K562 (cell line): ENCODE results near the gene SELENOF. TPM values are rescaled to one million over a fixed set of nuclear protein-coding genes. Genes with fewer than 3 reads are reported as not detected.

Experiments
- CC2D1A ChIP-seq: fragments of 450-650 bp; IDR thresholded peaks from 2 replicates; pipeline ENCODE4 v1.6.1; 2017; ENCODE audit warnings: mild to moderate bottlenecking
- CLOCK ChIP-seq: fragments of 250-450 bp; sonication (Bioruptor Pico); IDR thresholded peaks from 2 replicates; pipeline ENCODE4 v1.4.0; 2020; ENCODE audit warnings: mild to moderate bottlenecking, moderate library complexity, borderline replicate concordance
- KLF10 ChIP-seq: fragments of 250-450 bp; sonication (Bioruptor Pico); IDR thresholded peaks from 2 replicates; pipeline ENCODE4 v1.6.1; 2021; ENCODE audit warnings: matching md5 sums
- MTA3 ChIP-seq: fragments of 450-650 bp; formaldehyde crosslinking; IDR thresholded peaks from 2 replicates; pipeline ENCODE4 v1.6.1; 2017; ENCODE audit warnings: mild to moderate bottlenecking, borderline replicate concordance
- NFYB ChIP-seq: IDR thresholded peaks from 2 replicates; pipeline ENCODE4 v1.6.1; 2011; ENCODE audit warnings: mild to moderate bottlenecking, moderate library complexity; ENCODE audit not compliant: insufficient read length; ENCODE audit errors: extremely low read depth
- NONO ChIP-seq, 2 experiments: fragments of 200-400 bp in 1 of 2; fragments of 450-650 bp in 1 of 2; formaldehyde crosslinking in 1 of 2; IDR thresholded peaks; 2 replicates each; pipeline ENCODE4 v1.6.1; 2017; ENCODE audit warnings: low read depth in 2 of 2, mild to moderate bottlenecking in 2 of 2, moderate library complexity in 2 of 2, low read length in 1 of 2
- PHF8 ChIP-seq: fragments of 200-600 bp; sonication (generic); IDR thresholded peaks from 2 replicates; pipeline ENCODE4 v1.6.1; 2012; ENCODE audit warnings: mixed run types, mild to moderate bottlenecking, inconsistent platforms, low read length, moderate library complexity, borderline replicate concordance
- POLR2G ChIP-seq: fragments of 200-400 bp; formaldehyde crosslinking; IDR thresholded peaks from 2 replicates; pipeline ENCODE4 v1.6.1; 2017; ENCODE audit warnings: low read depth, mild to moderate bottlenecking, antibody characterized with exemption, low read length, moderate library complexity
- SNAPC5 ChIP-seq: fragments of 250-450 bp; sonication (Bioruptor Pico); IDR thresholded peaks from 2 replicates; pipeline ENCODE4 v1.8.0; 2021; ENCODE audit warnings: moderate library complexity, mild to moderate bottlenecking, inconsistent platforms
- ZFP30 ChIP-seq: fragments of 250-450 bp; sonication (Bioruptor Pico); IDR thresholded peaks from 2 replicates; pipeline ENCODE4 v1.8.0; 2022; ENCODE audit warnings: moderate library complexity, mild to moderate bottlenecking, inconsistent platforms, borderline replicate concordance
- ZNF445 ChIP-seq: fragments of 250-450 bp; sonication (Bioruptor Pico); IDR thresholded peaks from 2 replicates; pipeline ENCODE4 v1.4.0; 2020; ENCODE audit warnings: low read depth, mild to moderate bottlenecking, moderate library complexity
- polyA plus RNA-seq, 8 experiments: library from polyadenylated mRNA; depleted of rRNA in 4 of 8; stranded (reverse) in 5 of 8; unstranded in 3 of 8; fragments of >200 nt; fragmentation: Nextera tagmentation in 2 of 8; fragmentation: Illumina TruSeq in 1 of 8; extraction: Ambion mirVana in 2 of 8; extraction: Trizol in 1 of 8; gene quantifications; 2 replicates each; pipeline versions ENCODE4 v1.2.1 to v1.2.3, GENCODE V29; 2011 to 2014; ENCODE audit warnings: inconsistent platforms in 1 of 8, missing spikeins in 1 of 8
- total RNA-seq, 7 experiments: library from RNA; depleted of rRNA in 6 of 7; stranded (reverse); fragments of >200 nt in 6 of 7; fragmentation: Illumina TruSeq in 2 of 7; extraction: Trizol in 2 of 7; gene quantifications; 2 replicates each; pipeline versions ENCODE4 v1.2.1 to v1.2.3, GENCODE V29; 2011 to 2021; ENCODE audit warnings: low replicate concordance in 1 of 7
- TF ChIP-seq, protein P1 (sequence below), 3 experiments: IDR thresholded peaks in 2 of 3; conservative IDR thresholded peaks in 1 of 3; 2 replicates each; pipeline ENCODE4 v1.5.1; 2011 to 2012; ENCODE audit warnings: low read length in 3 of 3, mild to moderate bottlenecking in 3 of 3, control low read depth in 2 of 3, improper control_type of control experiment in 1 of 3, inconsistent platforms in 1 of 3, low read depth in 1 of 3, mixed read lengths in 1 of 3, moderate library complexity in 1 of 3; ENCODE audit not compliant: insufficient read depth in 2 of 3
- TF ChIP-seq, protein P2 (sequence below): sonication (generic); formaldehyde crosslinking; IDR thresholded peaks from 2 replicates; pipeline ENCODE4 v1.8.1; 2022; ENCODE audit warnings: missing genetic modification reagents

Gene SELENOF
- total and polyA plus RNA-seq, 9 of the 15 experiments (the other 6 are each of a cell fraction or from before 2014, with no cell fraction given), result 115 to 394 (median 215) TPM

- TF ChIP-seq, protein P1, sequence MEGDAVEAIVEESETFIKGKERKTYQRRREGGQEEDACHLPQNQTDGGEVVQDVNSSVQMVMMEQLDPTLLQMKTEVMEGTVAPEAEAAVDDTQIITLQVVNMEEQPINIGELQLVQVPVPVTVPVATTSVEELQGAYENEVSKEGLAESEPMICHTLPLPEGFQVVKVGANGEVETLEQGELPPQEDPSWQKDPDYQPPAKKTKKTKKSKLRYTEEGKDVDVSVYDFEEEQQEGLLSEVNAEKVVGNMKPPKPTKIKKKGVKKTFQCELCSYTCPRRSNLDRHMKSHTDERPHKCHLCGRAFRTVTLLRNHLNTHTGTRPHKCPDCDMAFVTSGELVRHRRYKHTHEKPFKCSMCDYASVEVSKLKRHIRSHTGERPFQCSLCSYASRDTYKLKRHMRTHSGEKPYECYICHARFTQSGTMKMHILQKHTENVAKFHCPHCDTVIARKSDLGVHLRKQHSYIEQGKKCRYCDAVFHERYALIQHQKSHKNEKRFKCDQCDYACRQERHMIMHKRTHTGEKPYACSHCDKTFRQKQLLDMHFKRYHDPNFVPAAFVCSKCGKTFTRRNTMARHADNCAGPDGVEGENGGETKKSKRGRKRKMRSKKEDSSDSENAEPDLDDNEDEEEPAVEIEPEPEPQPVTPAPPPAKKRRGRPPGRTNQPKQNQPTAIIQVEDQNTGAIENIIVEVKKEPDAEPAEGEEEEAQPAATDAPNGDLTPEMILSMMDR (IDR thresholded peaks at IDR 0.05 in 2 of 3, conservative IDR thresholded peaks at IDR 0.05 in 1 of 3; ENCODE audit: insufficient read depth in 2 of 3, low read depth in 1 of 3, low read length in 3 of 3), result peak in 1 of 3 experiments; percentile 1; a peak in 1 of 6 replicates
- TF ChIP-seq MTA3, result no peak
- no peak for TF ChIP-seq NFYB
- TF ChIP-seq POLR2G, result peak; percentile 67
- 0 out of 4 replicates have a peak, but pooled peaks of 1 of the 2 experiments have one; percentile 34 for TF ChIP-seq NONO (IDR thresholded peaks at IDR 0.05; ENCODE audit: low read depth in 2 of 2, low read length in 1 of 2)
- no peak for TF ChIP-seq KLF10
- no peak for TF ChIP-seq SNAPC5 (CRISPR knock-in tag)
- no peak for TF ChIP-seq ZNF445 (CRISPR knock-in tag)
- no peak for TF ChIP-seq CLOCK (CRISPR knock-in tag)
- no peak for TF ChIP-seq CC2D1A
- TF ChIP-seq, protein P2, sequence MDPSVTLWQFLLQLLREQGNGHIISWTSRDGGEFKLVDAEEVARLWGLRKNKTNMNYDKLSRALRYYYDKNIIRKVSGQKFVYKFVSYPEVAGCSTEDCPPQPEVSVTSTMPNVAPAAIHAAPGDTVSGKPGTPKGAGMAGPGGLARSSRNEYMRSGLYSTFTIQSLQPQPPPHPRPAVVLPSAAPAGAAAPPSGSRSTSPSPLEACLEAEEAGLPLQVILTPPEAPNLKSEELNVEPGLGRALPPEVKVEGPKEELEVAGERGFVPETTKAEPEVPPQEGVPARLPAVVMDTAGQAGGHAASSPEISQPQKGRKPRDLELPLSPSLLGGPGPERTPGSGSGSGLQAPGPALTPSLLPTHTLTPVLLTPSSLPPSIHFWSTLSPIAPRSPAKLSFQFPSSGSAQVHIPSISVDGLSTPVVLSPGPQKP, result no peak
- TF ChIP-seq PHF8, result no peak; the same call in 1 of the 2 replicates
- no peak for TF ChIP-seq ZFP30 (CRISPR knock-in tag)
Observed at GRCh38 chr1:86914998-86915736, 1.2 kb upstream of the SELENOF start (continued).
